PFSK-1 (cell line): ENCODE data around the gene SCML2.

Experiments
- POLR2AphosphoS5 ChIP-seq: IDR thresholded peaks from 2 replicates; pipeline ENCODE4 v1.6.1; 2012; ENCODE audit warnings: low read depth, mild to moderate bottlenecking, control low read depth, low read length, moderate library complexity
- REST ChIP-seq, 2 experiments: IDR thresholded peaks; 2 replicates each; pipeline versions ENCODE4 v1.6.1 to v1.8.0; 2011 to 2012; ENCODE audit warnings: low read depth in 2 of 2, low read length in 2 of 2, control low read depth in 1 of 2, inconsistent platforms in 1 of 2, mild to moderate bottlenecking in 1 of 2, moderate library complexity in 1 of 2; ENCODE audit not compliant: insufficient read depth in 1 of 2
- TAF1 ChIP-seq: IDR thresholded peaks from 2 replicates; pipeline ENCODE4 v1.6.1; 2012; ENCODE audit warnings: low read length, control low read depth, borderline replicate concordance; ENCODE audit not compliant: insufficient read depth

GRCh38 chrX:18278449-18278848 lies 76.0 kb downstream of the SCML2 start:
- TF ChIP-seq POLR2AphosphoS5, result no peak
- no peak for TF ChIP-seq REST (IDR thresholded peaks at IDR 0.05; ENCODE audit: insufficient read depth in 1 of 2, low read depth in 2 of 2, low read length in 2 of 2)
- TF ChIP-seq TAF1, result no peak
